ENCODE results near the gene TLR4. TPM values are rescaled to one million over a fixed set of nuclear protein-coding genes. Genes with fewer than 3 reads are reported as not detected.

The TLR4 gene
- total RNA-seq, 2 experiments from 2014 or later, result not detected

DNA sequence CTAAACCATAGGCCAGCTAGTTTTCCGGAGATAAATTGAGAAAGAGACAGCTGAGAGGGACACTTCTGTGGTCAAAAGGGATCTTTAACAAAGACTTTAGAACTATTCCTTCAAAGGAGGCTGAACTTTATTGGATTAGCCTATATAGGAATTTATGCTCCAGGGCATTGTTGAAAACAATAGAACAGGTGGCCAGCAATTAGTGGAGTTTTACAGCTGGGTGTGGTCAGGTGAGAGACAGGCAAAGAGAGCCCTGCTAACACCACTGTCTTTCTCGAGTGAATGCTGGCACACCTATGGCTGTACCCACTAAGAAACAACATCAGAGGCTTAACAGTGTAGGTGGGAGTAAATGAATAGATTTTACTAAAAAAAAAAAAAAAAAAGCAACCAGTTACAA, 16.7 kb upstream of the TLR4 start:
- Mint-ChIP-seq H3K27ac (no peak overlapping the region), H3K4me3 (no peak overlapping the region), H3K4me1 (peaks cover 5% of the 10 kb centered on the region), H3K9me3 (ENCODE audit: low read depth) (peaks cover 1% of the 10 kb centered on the region), H3K36me3 (ENCODE audit: low read depth) (no peaks in the 10 kb centered on the region), H3K27me3 (peaks cover 14% of the 10 kb centered on the region)
- intact Hi-C loops (cut with DNase I, micrococcal nuclease), result no loop called here
- POLR2A ChIA-PET, result interaction anchor here (0.7 kb wide), 1 partner anchor 546 kb away, joined by 3 read pairs; no protein-coding TSS in a partner anchor
- DNase-seq (no peak), ATAC-seq (no peak)
- CTCF ChIA-PET, result no interaction called here

DNA sequence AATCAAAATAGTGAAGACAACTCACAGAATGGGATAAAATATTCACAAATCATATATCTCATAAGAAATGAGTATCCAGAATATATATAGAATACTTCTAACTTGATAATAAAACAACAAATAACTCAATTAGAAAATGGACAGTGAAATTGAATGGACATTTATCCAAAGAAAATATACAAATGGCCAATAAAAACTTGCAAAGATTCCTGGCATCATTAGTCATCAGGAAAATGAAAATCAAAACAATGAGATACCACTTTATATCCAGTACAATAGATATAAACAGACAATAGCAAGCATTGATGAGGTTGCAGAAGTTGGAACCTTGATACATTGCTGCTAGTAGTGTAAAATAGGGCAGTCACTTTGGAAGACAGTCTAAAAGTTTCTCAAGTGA, 12.8 kb upstream of the TLR4 start:
- no peak overlapping the region for H3K27ac Mint-ChIP-seq
- H3K4me1 Mint-ChIP-seq, result no peaks in the 10 kb centered on the region
- H3K36me3 Mint-ChIP-seq (ENCODE audit: low read depth), result no peaks in the 10 kb centered on the region
- intact Hi-C loops (cut with DNase I, micrococcal nuclease), result no loop called here
- DNase-seq (no peak), ATAC-seq (no peak)
- peaks cover 4% of the 10 kb centered on the region for H3K9me3 Mint-ChIP-seq (ENCODE audit: low read depth)
- no peak overlapping the region for H3K4me3 Mint-ChIP-seq
- CTCF ChIA-PET, result no interaction called here
- POLR2A ChIA-PET, result no interaction called here
- peaks cover 7% of the 10 kb centered on the region for H3K27me3 Mint-ChIP-seq

DNA sequence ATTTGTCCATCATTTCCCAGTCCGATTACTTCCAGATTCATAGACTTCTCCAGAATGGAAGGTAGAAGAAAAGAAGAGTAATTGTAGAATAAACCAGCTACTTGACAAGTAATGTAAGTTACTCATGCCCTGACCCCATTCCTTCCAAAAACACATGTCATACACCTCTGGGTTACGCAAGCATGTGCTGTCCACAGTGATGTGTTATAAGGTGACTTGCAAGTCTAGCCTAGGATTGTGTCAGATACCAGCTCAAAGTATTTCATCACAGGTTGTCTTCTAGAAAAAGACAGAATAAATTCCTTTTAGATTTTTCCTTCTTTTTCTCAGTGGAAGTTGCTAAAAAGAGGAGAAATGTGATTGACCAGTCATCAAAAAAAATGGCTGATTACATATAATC, 8.0 kb upstream of the TLR4 start:
- no peak overlapping the region for H3K4me3 Mint-ChIP-seq
- intact Hi-C loops (cut with DNase I, micrococcal nuclease), result no loop called here
- CTCF ChIA-PET, result no interaction called here
- H3K27me3 Mint-ChIP-seq, result peaks cover 3% of the 10 kb centered on the region
- H3K36me3 Mint-ChIP-seq (ENCODE audit: low read depth), result no peaks in the 10 kb centered on the region
- DNase-seq, result no peak
- POLR2A ChIA-PET, result no interaction called here
- no peaks in the 10 kb centered on the region for H3K4me1 Mint-ChIP-seq
- H3K27ac Mint-ChIP-seq, result no peak overlapping the region
- no peak for ATAC-seq
- peaks cover 3% of the 10 kb centered on the region for H3K9me3 Mint-ChIP-seq (ENCODE audit: low read depth)

DNA sequence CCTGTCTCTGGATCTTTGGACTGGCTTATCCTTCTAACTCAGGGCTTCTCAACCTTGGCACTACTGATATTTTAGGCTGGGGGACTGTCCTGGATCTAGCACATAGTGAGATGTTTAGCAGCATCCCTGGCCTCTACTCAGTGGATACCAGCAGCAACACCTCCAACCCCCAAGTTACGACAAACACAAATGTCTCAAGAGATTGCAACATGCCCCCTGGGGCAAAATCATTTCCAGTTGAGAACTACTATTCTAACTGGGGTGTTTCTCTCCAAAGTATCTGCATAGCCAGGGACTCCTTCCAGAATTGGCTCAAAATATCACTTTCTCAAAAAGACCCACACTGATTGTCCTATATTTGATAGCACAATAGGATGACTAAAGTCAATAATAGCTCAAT, 7.2 kb upstream of the TLR4 start:
- Mint-ChIP-seq H3K9me3 (ENCODE audit: low read depth) (peaks cover 3% of the 10 kb centered on the region), H3K27ac (no peak overlapping the region), H3K36me3 (ENCODE audit: low read depth) (no peaks in the 10 kb centered on the region), H3K27me3 (peaks cover 3% of the 10 kb centered on the region), H3K4me3 (no peak overlapping the region), H3K4me1 (no peaks in the 10 kb centered on the region)
- CTCF ChIA-PET, result no interaction called here
- ATAC-seq (no peak), DNase-seq (no peak)
- POLR2A ChIA-PET, result no interaction called here
- intact Hi-C loops (cut with DNase I, micrococcal nuclease), result no loop called here

DNA sequence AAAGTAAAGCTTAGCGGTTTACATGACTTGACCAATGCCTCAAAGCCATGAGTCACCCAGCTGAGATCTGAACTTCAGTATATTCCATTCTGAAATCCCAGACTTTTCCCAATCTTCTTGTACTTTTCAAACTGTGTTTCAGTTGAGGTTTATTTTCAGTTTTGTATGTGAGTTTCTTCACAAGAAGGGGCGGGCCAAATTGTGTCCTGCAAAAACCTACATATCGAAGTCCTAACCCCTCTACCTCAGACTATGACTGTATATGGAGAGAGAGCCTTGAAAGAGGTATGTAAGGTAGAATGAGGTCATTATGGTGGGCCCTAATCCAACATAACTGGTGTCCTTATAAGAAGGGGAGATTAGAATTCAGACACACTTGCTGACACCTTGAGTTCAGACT, 666 bp upstream of the TLR4 start:
- POLR2A ChIA-PET, result no interaction called here
- Mint-ChIP-seq H3K9me3 (ENCODE audit: low read depth) (no peaks in the 10 kb centered on the region), H3K4me3 (no peak overlapping the region), H3K27me3 (peaks cover 10% of the 10 kb centered on the region), H3K27ac (no peak overlapping the region), H3K4me1 (no peaks in the 10 kb centered on the region), H3K36me3 (ENCODE audit: low read depth) (no peaks in the 10 kb centered on the region)
- CTCF ChIA-PET, result no interaction called here
- intact Hi-C loops (cut with DNase I, micrococcal nuclease), result no loop called here
- no peak for DNase-seq
- ATAC-seq, result no peak

DNA sequence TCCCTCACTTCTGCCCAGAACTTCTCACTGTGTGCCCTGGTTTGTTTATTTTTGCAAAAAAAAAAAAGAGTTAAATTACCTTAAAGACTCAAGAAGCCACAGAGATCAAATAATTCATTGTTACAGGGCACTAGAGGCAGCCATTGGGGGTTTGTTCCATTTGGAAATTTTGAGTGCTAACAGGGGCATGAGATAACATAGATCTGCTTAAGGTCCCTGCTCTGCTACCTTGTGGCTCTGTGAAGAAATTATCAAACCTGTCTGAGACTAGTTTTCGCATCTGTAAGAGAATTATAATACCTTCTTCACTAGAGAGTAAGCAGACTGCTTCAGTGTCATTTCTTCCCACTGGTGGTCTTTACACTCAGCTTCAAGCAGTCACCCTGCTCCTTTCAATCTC, 394 bp downstream of the TLR4 start:
- no peak for DNase-seq
- Mint-ChIP-seq H3K27me3 (peaks cover 10% of the 10 kb centered on the region), H3K4me1 (no peaks in the 10 kb centered on the region), H3K4me3 (no peak overlapping the region), H3K36me3 (ENCODE audit: low read depth) (no peaks in the 10 kb centered on the region), H3K9me3 (ENCODE audit: low read depth) (no peaks in the 10 kb centered on the region), H3K27ac (no peak overlapping the region)
- intact Hi-C loops (cut with DNase I, micrococcal nuclease), result no loop called here
- ChIA-PET POLR2A (no interaction called here), CTCF (no interaction called here)
- ATAC-seq, result no peak

DNA sequence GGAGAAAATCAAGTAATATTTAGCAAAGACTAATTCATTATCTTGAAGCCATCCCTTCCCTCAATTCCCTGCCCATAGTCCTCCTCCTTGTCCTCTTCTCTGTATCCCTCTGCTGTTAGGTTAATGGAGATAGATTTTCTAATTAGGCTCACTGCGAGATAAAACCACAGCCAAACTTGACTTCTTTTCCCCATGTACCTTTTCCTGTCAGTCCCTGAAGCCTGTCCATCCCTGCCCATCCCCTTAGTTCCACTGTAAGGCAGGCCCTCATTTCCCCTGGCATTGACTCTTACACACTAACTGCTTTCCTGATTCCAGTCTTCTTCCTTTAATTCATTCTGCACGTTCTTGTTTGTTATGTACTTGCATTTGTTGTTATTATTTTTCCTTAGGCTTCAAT, 1.2 kb downstream of the TLR4 start:
- DNase-seq (no peak), ATAC-seq (no peak)
- POLR2A ChIA-PET, result no interaction called here
- no peak overlapping the region for H3K27ac Mint-ChIP-seq
- CTCF ChIA-PET, result no interaction called here
- H3K9me3 Mint-ChIP-seq (ENCODE audit: low read depth), result no peaks in the 10 kb centered on the region
- no peak overlapping the region for H3K4me3 Mint-ChIP-seq
- H3K27me3 Mint-ChIP-seq, result peaks cover 10% of the 10 kb centered on the region
- H3K36me3 Mint-ChIP-seq (ENCODE audit: low read depth), result no peaks in the 10 kb centered on the region
- intact Hi-C loops (cut with DNase I, micrococcal nuclease), result no loop called here
- no peaks in the 10 kb centered on the region for H3K4me1 Mint-ChIP-seq

DNA sequence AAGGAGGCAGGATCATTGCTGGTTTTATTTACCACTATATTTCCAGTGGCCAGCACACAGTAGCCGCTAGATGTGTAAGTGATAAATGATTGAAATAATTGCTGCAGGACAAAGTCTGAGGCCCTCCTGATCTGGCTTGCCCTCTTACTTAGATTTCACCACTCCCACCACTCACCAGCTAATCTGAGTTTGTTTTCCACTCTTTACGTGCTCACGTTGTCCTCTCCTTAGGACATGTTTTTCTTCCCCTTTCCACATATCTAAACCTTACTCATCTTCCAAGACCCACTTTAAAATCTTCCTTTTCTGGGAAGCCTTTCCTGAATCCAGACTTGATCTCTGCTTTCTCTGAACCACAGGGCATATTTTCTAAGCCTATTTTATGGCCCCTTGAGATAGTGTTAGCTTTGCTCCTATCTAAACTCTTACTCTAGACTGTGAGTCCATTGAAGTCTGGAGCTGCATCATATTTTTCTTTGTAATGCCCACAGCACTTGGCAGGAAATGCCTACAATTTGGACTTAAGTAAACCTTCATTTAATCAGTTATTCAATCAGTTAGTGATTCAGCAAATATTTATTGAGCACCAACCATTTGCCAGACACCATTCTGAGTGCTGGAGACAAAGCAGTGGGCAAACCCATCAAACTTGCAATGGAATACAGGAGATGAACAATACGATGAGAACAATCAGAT, 2.4 kb downstream of the TLR4 start:
- DNase-seq (no peak), ATAC-seq (no peak)
- Mint-ChIP-seq H3K36me3 (ENCODE audit: low read depth) (no peaks in the 10 kb centered on the region), H3K4me1 (no peaks in the 10 kb centered on the region), H3K9me3 (ENCODE audit: low read depth) (no peaks in the 10 kb centered on the region), H3K4me3 (no peak overlapping the region), H3K27me3 (peaks cover 12% of the 10 kb centered on the region), H3K27ac (no peak overlapping the region)
- POLR2A ChIA-PET, result no interaction called here
- CTCF ChIA-PET, result interaction anchor here (0.8 kb wide), 1 partner anchor 221 kb away, joined by 4 read pairs; no protein-coding TSS in a partner anchor
- intact Hi-C loops (cut with DNase I, micrococcal nuclease), result no loop called here

DNA sequence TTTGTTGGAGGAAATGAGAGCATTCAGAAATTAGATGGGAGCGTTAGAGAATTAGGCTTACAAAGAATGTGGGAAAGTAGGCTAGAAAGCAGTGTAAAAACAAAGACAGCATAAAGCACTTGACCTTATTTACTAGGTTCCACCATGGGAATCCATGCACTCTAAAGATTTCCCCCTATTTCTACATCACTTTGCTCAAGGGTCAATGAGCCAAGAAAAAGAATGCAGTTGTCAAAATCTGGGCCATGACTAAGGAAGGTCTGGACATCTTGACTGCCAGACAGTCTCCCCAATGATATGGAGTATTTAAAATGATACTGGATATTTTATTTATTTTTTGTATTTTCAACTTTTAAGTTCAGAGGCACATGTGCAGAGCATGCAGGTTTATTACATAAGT, 3.4 kb downstream of the TLR4 start:
- ChIA-PET CTCF (no interaction called here), POLR2A (no interaction called here)
- DNase-seq (no peak), ATAC-seq (no peak)
- no peaks in the 10 kb centered on the region for H3K4me1 Mint-ChIP-seq
- H3K9me3 Mint-ChIP-seq (ENCODE audit: low read depth), result no peaks in the 10 kb centered on the region
- H3K4me3 Mint-ChIP-seq, result no peak overlapping the region
- peaks cover 15% of the 10 kb centered on the region for H3K27me3 Mint-ChIP-seq
- no peak overlapping the region for H3K27ac Mint-ChIP-seq
- intact Hi-C loops (cut with DNase I, micrococcal nuclease), result no loop called here
- H3K36me3 Mint-ChIP-seq (ENCODE audit: low read depth), result no peaks in the 10 kb centered on the region

DNA sequence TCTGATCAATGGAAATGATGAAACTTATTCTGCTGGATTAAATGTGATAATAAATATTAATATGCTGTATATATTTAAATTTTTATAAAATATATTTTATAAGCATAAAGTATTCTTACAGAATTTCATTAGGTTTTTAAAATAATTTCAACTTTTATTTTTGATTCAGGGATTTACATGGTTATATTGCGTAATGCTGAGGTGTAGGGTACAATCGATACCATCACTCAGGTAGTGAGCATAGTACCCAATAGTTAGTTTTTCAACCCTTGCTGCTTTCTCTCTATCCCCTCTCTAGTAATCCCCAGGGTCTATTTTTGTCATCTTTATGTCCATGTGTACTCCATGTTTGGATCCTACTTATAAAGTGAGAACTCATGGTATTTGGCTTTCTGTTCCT, 5.7 kb downstream of the TLR4 start:
- Mint-ChIP-seq H3K36me3 (ENCODE audit: low read depth) (no peaks in the 10 kb centered on the region), H3K27ac (no peak overlapping the region), H3K4me1 (no peaks in the 10 kb centered on the region), H3K27me3 (peaks cover 18% of the 10 kb centered on the region), H3K4me3 (no peak overlapping the region), H3K9me3 (ENCODE audit: low read depth) (no peaks in the 10 kb centered on the region)
- POLR2A ChIA-PET, result no interaction called here
- DNase-seq (no peak), ATAC-seq (no peak)
- intact Hi-C loops (cut with DNase I, micrococcal nuclease), result no loop called here
- CTCF ChIA-PET, result no interaction called here

DNA sequence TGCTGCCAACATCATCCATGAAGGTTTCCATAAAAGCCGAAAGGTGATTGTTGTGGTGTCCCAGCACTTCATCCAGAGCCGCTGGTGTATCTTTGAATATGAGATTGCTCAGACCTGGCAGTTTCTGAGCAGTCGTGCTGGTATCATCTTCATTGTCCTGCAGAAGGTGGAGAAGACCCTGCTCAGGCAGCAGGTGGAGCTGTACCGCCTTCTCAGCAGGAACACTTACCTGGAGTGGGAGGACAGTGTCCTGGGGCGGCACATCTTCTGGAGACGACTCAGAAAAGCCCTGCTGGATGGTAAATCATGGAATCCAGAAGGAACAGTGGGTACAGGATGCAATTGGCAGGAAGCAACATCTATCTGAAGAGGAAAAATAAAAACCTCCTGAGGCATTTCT, 10.1 kb downstream of the TLR4 start:
- intact Hi-C loops (cut with DNase I, micrococcal nuclease), result no loop called here
- Mint-ChIP-seq H3K27me3 (peaks cover 23% of the 10 kb centered on the region), H3K27ac (no peak overlapping the region), H3K4me3 (no peak overlapping the region), H3K36me3 (ENCODE audit: low read depth) (no peaks in the 10 kb centered on the region), H3K9me3 (ENCODE audit: low read depth) (no peaks in the 10 kb centered on the region), H3K4me1 (peaks cover 7% of the 10 kb centered on the region)
- DNase-seq (peak; percentile 29), ATAC-seq (no peak)
- POLR2A ChIA-PET, result no interaction called here
- CTCF ChIA-PET, result no interaction called here

DNA sequence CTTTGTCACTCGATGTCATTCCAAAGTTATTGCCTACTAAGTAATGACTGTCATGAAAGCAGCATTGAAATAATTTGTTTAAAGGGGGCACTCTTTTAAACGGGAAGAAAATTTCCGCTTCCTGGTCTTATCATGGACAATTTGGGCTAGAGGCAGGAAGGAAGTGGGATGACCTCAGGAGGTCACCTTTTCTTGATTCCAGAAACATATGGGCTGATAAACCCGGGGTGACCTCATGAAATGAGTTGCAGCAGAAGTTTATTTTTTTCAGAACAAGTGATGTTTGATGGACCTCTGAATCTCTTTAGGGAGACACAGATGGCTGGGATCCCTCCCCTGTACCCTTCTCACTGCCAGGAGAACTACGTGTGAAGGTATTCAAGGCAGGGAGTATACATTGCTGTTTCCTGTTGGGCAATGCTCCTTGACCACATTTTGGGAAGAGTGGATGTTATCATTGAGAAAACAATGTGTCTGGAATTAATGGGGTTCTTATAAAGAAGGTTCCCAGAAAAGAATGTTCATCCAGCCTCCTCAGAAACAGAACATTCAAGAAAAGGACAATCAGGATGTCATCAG, 11.3 kb downstream of the TLR4 start:
- no peak overlapping the region for H3K27ac Mint-ChIP-seq
- ATAC-seq (no peak), DNase-seq (no peak)
- H3K27me3 Mint-ChIP-seq, result peaks cover 23% of the 10 kb centered on the region
- H3K4me1 Mint-ChIP-seq, result peaks cover 7% of the 10 kb centered on the region
- H3K4me3 Mint-ChIP-seq, result no peak overlapping the region
- POLR2A ChIA-PET, result no interaction called here
- intact Hi-C loops (cut with DNase I, micrococcal nuclease), result no loop called here
- no peaks in the 10 kb centered on the region for H3K36me3 Mint-ChIP-seq (ENCODE audit: low read depth)
- CTCF ChIA-PET, result no interaction called here
- H3K9me3 Mint-ChIP-seq (ENCODE audit: low read depth), result no peaks in the 10 kb centered on the region

DNA sequence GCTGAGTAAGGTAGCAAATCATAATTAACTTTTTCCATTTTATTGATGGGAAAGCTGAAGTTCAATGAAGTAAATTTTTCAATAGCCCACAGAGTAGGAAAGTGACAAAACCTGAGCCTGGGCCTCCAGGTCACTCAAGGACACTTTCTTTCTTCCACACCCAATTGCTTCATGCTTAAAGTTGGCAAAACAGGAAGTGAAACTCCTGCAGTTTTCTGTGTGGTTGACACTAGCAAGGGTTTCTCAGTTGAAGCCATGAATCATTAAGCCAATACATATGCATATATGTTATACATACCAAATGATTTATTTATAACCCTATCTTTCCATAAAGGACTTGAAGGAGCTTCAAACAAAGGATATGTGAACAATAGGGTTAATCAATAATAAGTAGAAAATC, 13.9 kb downstream of the TLR4 start:
- peak; percentile 76 for ATAC-seq
- Mint-ChIP-seq H3K27me3 (peaks cover 16% of the 10 kb centered on the region), H3K36me3 (ENCODE audit: low read depth) (no peaks in the 10 kb centered on the region), H3K27ac (no peak overlapping the region), H3K9me3 (ENCODE audit: low read depth) (no peaks in the 10 kb centered on the region), H3K4me1 (peaks cover 7% of the 10 kb centered on the region), H3K4me3 (no peak overlapping the region)
- intact Hi-C loops (cut with DNase I, micrococcal nuclease), result no loop called here
- CTCF ChIA-PET, result no interaction called here
- peak; percentile 5 for DNase-seq
- POLR2A ChIA-PET, result no interaction called here
